Caco-2 (cell line): ENCODE measurements around the gene UCKL1. TPM values are rescaled to one million over a fixed set of nuclear protein-coding genes. Genes with fewer than 3 reads are reported as not detected.

Experiments used
- BruUV-seq: library from RNA; stranded (reverse); fragments of 400-500 nt; replicated peaks from 2 replicates; lab custom pipeline; 2021; lab: Mats Ljungman, UMichigan
- CTCF ChIA-PET: fragments of 300-600 bp; sonication (Branson Sonifier 250); formaldehyde crosslinking; loops from one replicate; lab custom pipeline; 2022; ENCODE audit warnings: antibody characterized with exemption; lab: Charles Lee
- POLR2A ChIA-PET: fragments of 300-600 bp; sonication (Branson Sonifier 250); formaldehyde crosslinking; loops from one replicate; lab custom pipeline; 2022; ENCODE audit warnings: antibody characterized with exemption; lab: Charles Lee
- DNase-seq, 2 experiments: peaks; one replicate each; pipeline versions ENCODE4 v3.0.0 to v3.0.0-alpha.2; 2020 to 2022
- H3K27me3 ChIP-seq: replicated peaks from 2 replicates; pipeline ENCODE4 v1.6.0; 2011; ENCODE audit warnings: low read length; ENCODE audit not compliant: control insufficient read depth, insufficient read depth
- H3K36me3 ChIP-seq: 2 replicates; pipeline ENCODE4 v1.5.1; 2011; ENCODE audit warnings: low read length; ENCODE audit not compliant: control insufficient read depth, insufficient read depth
- H3K4me1 ChIP-seq: fragments of 250-450 bp; sonication (Bioruptor Pico); 2 replicates; pipeline ENCODE4 v1.5.1; 2020; ENCODE audit warnings: mild to moderate bottlenecking
- H3K4me3 ChIP-seq: 2 replicates; pipeline ENCODE4 v1.5.1; 2011; ENCODE audit warnings: low read depth, mild to moderate bottlenecking, control low read depth, low read length
- H3K9me3 ChIP-seq: fragments of 250-450 bp; sonication (Bioruptor Pico); 2 replicates; pipeline ENCODE4 v1.5.1; 2020; ENCODE audit warnings: mild to moderate bottlenecking, moderate library complexity
- H3K27ac Mint-ChIP-seq: one replicate; pipeline ENCODE4 v1.8.0; 2022; ENCODE audit warnings: mixed read lengths; ENCODE audit not compliant: unreplicated experiment
- H3K27me3 Mint-ChIP-seq: one replicate; pipeline ENCODE4 v1.8.0; 2022; ENCODE audit warnings: mixed read lengths; ENCODE audit not compliant: insufficient read depth, unreplicated experiment
- H3K36me3 Mint-ChIP-seq: one replicate; pipeline ENCODE4 v1.8.0; 2022; ENCODE audit warnings: mild to moderate bottlenecking, mixed read lengths; ENCODE audit not compliant: insufficient read depth, unreplicated experiment
- H3K4me1 Mint-ChIP-seq: one replicate; pipeline ENCODE4 v1.8.0; 2022; ENCODE audit warnings: low read depth, mixed read lengths; ENCODE audit not compliant: unreplicated experiment
- H3K4me3 Mint-ChIP-seq: one replicate; pipeline ENCODE4 v1.8.0; 2022; ENCODE audit warnings: mild to moderate bottlenecking, moderate library complexity, mixed read lengths; ENCODE audit not compliant: unreplicated experiment
- H3K9me3 Mint-ChIP-seq: one replicate; pipeline ENCODE4 v1.8.0; 2022; ENCODE audit warnings: mixed read lengths; ENCODE audit not compliant: unreplicated experiment
- intact Hi-C: fragments of 100-400 bp; cut with micrococcal nuclease; formaldehyde crosslinking; loops from one replicate; pipeline ENCODE4 v1.10.0; 2022; ENCODE audit not compliant: unreplicated experiment
- total RNA-seq: library from RNA; stranded (reverse); gene quantifications from 2 replicates; pipeline ENCODE4 v1.2.3, GENCODE V29; 2022
- TF ChIP-seq, protein P1 (sequence below), 2 experiments: fragments of 200-600 bp in 1 of 2; IDR thresholded peaks; 1 replicate in 1 of 2; 2 replicates in 1 of 2; pipeline versions ENCODE4 v1.5.1 to v1.8.0; 2011 to 2022; ENCODE audit warnings: antibody characterized with exemption in 1 of 2, control low read depth in 1 of 2, inconsistent platforms in 1 of 2, low read depth in 1 of 2, low read length in 1 of 2, mild to moderate bottlenecking in 1 of 2, moderate library complexity in 1 of 2; ENCODE audit not compliant: insufficient read depth in 1 of 2, severe bottlenecking in 1 of 2, unreplicated experiment in 1 of 2

The UCKL1 gene
- total RNA-seq, 1 experiment from 2014 or later: 101 TPM

DNA sequence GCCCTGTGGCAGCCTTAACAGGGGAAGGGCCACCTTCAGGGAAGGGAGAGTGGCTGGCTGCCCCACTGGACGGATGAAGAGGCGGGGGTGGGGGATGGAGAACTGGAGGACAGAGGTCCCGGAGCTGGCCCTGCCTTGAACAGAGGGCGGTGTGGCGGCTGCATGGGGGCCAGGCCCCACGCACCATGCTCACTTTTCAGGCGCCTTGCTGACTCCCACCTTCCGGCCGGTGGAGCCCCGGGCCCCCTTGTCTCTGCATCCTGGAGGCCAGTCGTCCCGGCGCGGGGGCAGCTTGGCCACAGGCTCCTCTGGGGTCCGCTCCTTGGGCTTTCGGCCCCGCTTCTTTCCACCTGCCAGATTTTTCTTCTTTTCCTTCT is 3.5 kb upstream of the UCKL1 start:
- H3K27me3 Mint-ChIP-seq: no peaks in the 10 kb centered on the region
- intact Hi-C loops: loop anchor here (5.0 kb wide), 1 partner anchor 422 kb away; the partner anchor contains the start of gene PTK6
- POLR2A ChIA-PET: no interaction called here

DNA sequence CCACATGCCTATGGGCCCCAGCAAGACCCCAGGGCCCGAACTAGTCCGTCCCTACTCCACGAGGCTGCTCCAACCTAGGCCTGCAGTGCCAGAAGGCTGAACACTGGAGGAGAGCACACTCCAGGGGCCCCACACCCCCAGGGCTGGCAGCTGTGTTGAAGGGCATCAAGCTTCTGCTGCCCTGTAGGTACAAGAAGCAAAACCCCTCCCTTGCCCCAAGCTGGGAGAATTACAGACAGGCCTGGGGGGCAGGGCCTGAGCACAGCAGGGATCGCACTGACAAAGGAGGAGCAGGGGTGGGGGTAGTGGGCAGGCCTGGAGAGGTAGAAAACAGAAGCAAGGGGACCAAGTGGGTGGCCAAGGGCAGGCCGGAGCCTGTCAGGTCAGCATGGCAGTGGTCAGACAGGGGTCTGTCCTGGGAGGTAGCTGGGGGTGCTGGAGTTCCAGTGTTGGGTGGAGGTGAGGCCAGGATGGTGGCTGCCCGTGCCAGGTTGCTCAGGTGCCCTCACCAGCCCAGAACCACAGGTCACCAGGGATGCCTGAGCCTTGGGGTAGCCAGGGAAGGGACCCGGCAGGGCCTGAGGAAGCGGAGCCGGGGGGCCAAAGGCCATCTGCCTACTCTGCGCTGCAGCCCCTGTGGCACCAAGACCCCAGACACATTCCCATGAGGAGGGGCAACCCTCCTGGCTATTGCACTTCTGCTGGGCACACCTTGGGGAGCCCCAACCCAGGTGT is 2.9 kb upstream of the UCKL1 start:
- Mint-ChIP-seq H3K4me1 (peaks cover 34% of the 10 kb centered on the region), H3K36me3 (peaks cover 70% of the 10 kb centered on the region), H3K27ac (peak overlapping the region; percentile 94), H3K4me3 (peak overlapping the region; percentile 89), H3K9me3 (no peaks in the 10 kb centered on the region), H3K27me3 (no peaks in the 10 kb centered on the region)
- Histone ChIP-seq H3K27me3 (no peaks in the 10 kb centered on the region), H3K4me3 (no peak overlapping the region), H3K36me3 (peaks cover 13% of the 10 kb centered on the region), H3K9me3 (peaks cover 3% of the 10 kb centered on the region; the same call in 1 of the 2 replicates), H3K4me1 (peaks cover 22% of the 10 kb centered on the region)
- BruUV-seq: no TSS peak
- DNase-seq: no peak
- POLR2A ChIA-PET: interaction anchor here (0.6 kb wide), 1 partner anchor 28 kb away, joined by 3 read pairs; no protein-coding TSS in a partner anchor
- TF ChIP-seq, protein P1, sequence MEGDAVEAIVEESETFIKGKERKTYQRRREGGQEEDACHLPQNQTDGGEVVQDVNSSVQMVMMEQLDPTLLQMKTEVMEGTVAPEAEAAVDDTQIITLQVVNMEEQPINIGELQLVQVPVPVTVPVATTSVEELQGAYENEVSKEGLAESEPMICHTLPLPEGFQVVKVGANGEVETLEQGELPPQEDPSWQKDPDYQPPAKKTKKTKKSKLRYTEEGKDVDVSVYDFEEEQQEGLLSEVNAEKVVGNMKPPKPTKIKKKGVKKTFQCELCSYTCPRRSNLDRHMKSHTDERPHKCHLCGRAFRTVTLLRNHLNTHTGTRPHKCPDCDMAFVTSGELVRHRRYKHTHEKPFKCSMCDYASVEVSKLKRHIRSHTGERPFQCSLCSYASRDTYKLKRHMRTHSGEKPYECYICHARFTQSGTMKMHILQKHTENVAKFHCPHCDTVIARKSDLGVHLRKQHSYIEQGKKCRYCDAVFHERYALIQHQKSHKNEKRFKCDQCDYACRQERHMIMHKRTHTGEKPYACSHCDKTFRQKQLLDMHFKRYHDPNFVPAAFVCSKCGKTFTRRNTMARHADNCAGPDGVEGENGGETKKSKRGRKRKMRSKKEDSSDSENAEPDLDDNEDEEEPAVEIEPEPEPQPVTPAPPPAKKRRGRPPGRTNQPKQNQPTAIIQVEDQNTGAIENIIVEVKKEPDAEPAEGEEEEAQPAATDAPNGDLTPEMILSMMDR (IDR thresholded peaks at IDR 0.05; ENCODE audit: insufficient read depth in 1 of 2, low read depth in 1 of 2, low read length in 1 of 2, severe bottlenecking in 1 of 2, unreplicated experiment in 1 of 2): no peak
- intact Hi-C loops: loop anchor here (5.0 kb wide), 1 partner anchor 422 kb away; the partner anchor contains the start of gene PTK6
- CTCF ChIA-PET: interaction anchor here (0.6 kb wide), 1 partner anchor 15 kb away, joined by 3 read pairs; no protein-coding TSS in a partner anchor

More for the DNA sequence above, 3.5 kb upstream of the UCKL1 start:
- H3K36me3 Mint-ChIP-seq: peaks cover 70% of the 10 kb centered on the region
- no peak for DNase-seq
- no peak overlapping the region for H3K27ac Mint-ChIP-seq
- H3K4me1 ChIP-seq: peaks cover 18% of the 10 kb centered on the region
- TF ChIP-seq, protein P1 (IDR thresholded peaks at IDR 0.05; ENCODE audit: insufficient read depth in 1 of 2, low read depth in 1 of 2, low read length in 1 of 2, severe bottlenecking in 1 of 2, unreplicated experiment in 1 of 2): no peak
- H3K4me1 Mint-ChIP-seq: peaks cover 28% of the 10 kb centered on the region
- H3K4me3 ChIP-seq: no peak overlapping the region
- H3K36me3 ChIP-seq: peaks cover 15% of the 10 kb centered on the region
- no peaks in the 10 kb centered on the region for H3K9me3 Mint-ChIP-seq
- H3K9me3 ChIP-seq: peaks cover 8% of the 10 kb centered on the region; the same call in 1 of the 2 replicates
- CTCF ChIA-PET: interaction anchor here (0.5 kb wide), 1 partner anchor 421 kb away, joined by 4 read pairs; no protein-coding TSS in a partner anchor
- BruUV-seq: no TSS peak
- H3K27me3 ChIP-seq: no peaks in the 10 kb centered on the region
- no peak overlapping the region for H3K4me3 Mint-ChIP-seq

DNA sequence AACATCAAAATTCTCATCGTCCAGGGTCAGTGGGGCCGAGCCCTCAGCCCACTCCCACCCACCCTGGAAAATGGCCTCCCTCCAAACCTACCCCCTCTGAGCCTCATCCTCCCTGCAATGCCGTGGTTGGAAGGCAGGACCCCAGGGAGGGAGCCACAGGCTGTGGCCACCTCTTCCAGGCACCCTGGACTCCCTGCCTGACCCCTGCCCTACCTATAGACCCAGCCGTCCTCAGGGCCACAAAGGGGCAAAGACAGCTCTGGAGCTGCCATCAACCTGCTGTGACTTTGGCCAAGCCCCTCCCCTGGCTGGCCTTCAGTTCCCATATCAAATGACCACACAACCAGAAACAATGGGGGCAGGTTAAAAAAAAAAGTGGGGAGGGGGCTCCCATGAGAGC is 2.3 kb upstream of the UCKL1 start:
- H3K27me3 Mint-ChIP-seq: no peaks in the 10 kb centered on the region
- peaks cover 40% of the 10 kb centered on the region for H3K4me1 Mint-ChIP-seq
- Histone ChIP-seq H3K4me1 (peaks cover 22% of the 10 kb centered on the region), H3K27me3 (no peaks in the 10 kb centered on the region), H3K4me3 (no peak overlapping the region), H3K36me3 (peaks cover 10% of the 10 kb centered on the region), H3K9me3 (no peaks in the 10 kb centered on the region)
- peaks cover 67% of the 10 kb centered on the region for H3K36me3 Mint-ChIP-seq
- peak overlapping the region; percentile 89 for H3K4me3 Mint-ChIP-seq
- intact Hi-C loops: loop anchor here (5.0 kb wide), 1 partner anchor 421 kb away; the partner anchor contains the start of gene PTK6
- TF ChIP-seq, protein P1 (IDR thresholded peaks at IDR 0.05; ENCODE audit: insufficient read depth in 1 of 2, low read depth in 1 of 2, low read length in 1 of 2, severe bottlenecking in 1 of 2, unreplicated experiment in 1 of 2): no peak
- no peaks in the 10 kb centered on the region for H3K9me3 Mint-ChIP-seq
- no peak for DNase-seq
- ChIA-PET CTCF (interaction anchor here (0.6 kb wide), 1 partner anchor 15 kb away, joined by 3 read pairs; no protein-coding TSS in a partner anchor), POLR2A (interaction anchor here (0.6 kb wide), 1 partner anchor 29 kb away, joined by 3 read pairs; no protein-coding TSS in a partner anchor)
- no TSS peak for BruUV-seq
- H3K27ac Mint-ChIP-seq: peak overlapping the region; percentile 94
